SU-DHL-6 (cell line): ENCODE measurements around the gene FAM114A1.

Experiments
- H2AFZ ChIP-seq: fragments of 200-600 bp; sonication (generic); 2 replicates; pipeline ENCODE4 v1.6.1; 2014; ENCODE audit warnings: low read depth, mild to moderate bottlenecking, moderate library complexity, mixed read lengths, antibody characterized with exemption, low read length; ENCODE audit not compliant: severe bottlenecking
- H3F3A ChIP-seq: fragments of 200-600 bp; shearing (Covaris generic); 2 replicates; pipeline ENCODE4 v1.6.0; 2016; ENCODE audit warnings: antibody characterized with exemption, mild to moderate bottlenecking; ENCODE audit not compliant: insufficient read depth
- H3K27ac ChIP-seq: fragments of 200-600 bp; sonication (generic); 2 replicates; pipeline ENCODE4 v1.5.1; 2016; ENCODE audit warnings: low read depth, mild to moderate bottlenecking, low read length, moderate library complexity, mixed read lengths
- H3K27me3 ChIP-seq: fragments of 200-600 bp; sonication (generic), shearing (Covaris generic); 2 replicates; pipeline ENCODE4 v1.6.0; 2014; ENCODE audit warnings: mild to moderate bottlenecking, low read length
- H3K36me3 ChIP-seq: fragments of 200-600 bp; sonication (generic); 2 replicates; pipeline ENCODE4 v1.6.1; 2014; ENCODE audit warnings: mild to moderate bottlenecking, low read length, mixed read lengths
- H3K4me2 ChIP-seq: fragments of 300-600, 200-600 bp; shearing (Covaris generic), sonication (generic); 2 replicates; pipeline ENCODE4 v1.6.0; 2014; ENCODE audit warnings: low read length, low read depth, mild to moderate bottlenecking; ENCODE audit not compliant: poor library complexity, severe bottlenecking
- H3K4me3 ChIP-seq: fragments of 200-600 bp; sonication (generic); 2 replicates; pipeline ENCODE4 v1.5.1; 2014; ENCODE audit warnings: antibody characterized with exemption, low read length, mild to moderate bottlenecking, mixed read lengths; ENCODE audit not compliant: insufficient read depth, poor library complexity, severe bottlenecking
- H3K79me2 ChIP-seq: fragments of 200-600 bp; sonication (generic); 2 replicates; pipeline ENCODE4 v1.6.1; 2014; ENCODE audit warnings: mild to moderate bottlenecking, low read length, moderate library complexity; ENCODE audit not compliant: insufficient read depth
- H3K9ac ChIP-seq: fragments of 200-600 bp; sonication (generic); 2 replicates; pipeline ENCODE4 v1.7.0; 2014; ENCODE audit warnings: mild to moderate bottlenecking, low read length
- H3K9me2 ChIP-seq: fragments of 200-600 bp; sonication (generic); replicated peaks from 2 replicates; pipeline ENCODE4 v1.6.1; 2014; ENCODE audit warnings: low read length; ENCODE audit not compliant: insufficient read depth
- H3K9me3 ChIP-seq: fragments of 200-600 bp; sonication (generic); 2 replicates; pipeline ENCODE4 v1.6.1; 2014; ENCODE audit warnings: low read length, mixed read lengths; ENCODE audit not compliant: insufficient read depth
- H4K20me1 ChIP-seq: fragments of 200-600 bp; sonication (generic); 2 replicates; pipeline ENCODE4 v1.6.1; 2014; ENCODE audit warnings: low read depth, mild to moderate bottlenecking, antibody characterized with exemption, low read length, moderate library complexity, mixed read lengths
- EZH2phosphoT487 ChIP-seq: fragments of 200-600 bp; sonication (generic), shearing (Covaris generic); conservative IDR thresholded peaks from 2 replicates; pipeline ENCODE4 v1.6.1; 2018; ENCODE audit warnings: mild to moderate bottlenecking, antibody characterized with exemption, low read length, moderate library complexity, mixed read lengths
- TF ChIP-seq, protein P1 (sequence below): fragments of 200-600 bp; sonication (generic); IDR thresholded peaks from one replicate; pipeline ENCODE4 v1.5.1; 2017; ENCODE audit warnings: antibody characterized with exemption, mild to moderate bottlenecking, low read length, moderate library complexity; ENCODE audit not compliant: insufficient read depth, poor library complexity, severe bottlenecking

FAM114A1 gene

GRCh38 chr4:38832624-38833528 is 34.7 kb upstream of the FAM114A1 start:
- Histone ChIP-seq H3K9ac (no peak overlapping the region), H4K20me1 (no peaks in the 10 kb centered on the region), H3K9me2 (no peaks in the 10 kb centered on the region), H3K4me2 (no peak overlapping the region), H3K27me3 (no peaks in the 10 kb centered on the region), H3K4me3 (no peak overlapping the region), H3K9me3 (no peaks in the 10 kb centered on the region), H3K79me2 (peaks cover 96% of the 10 kb centered on the region), H3K27ac (no peak overlapping the region), H3K36me3 (peaks cover 53% of the 10 kb centered on the region), H2AFZ (no peak overlapping the region), H3F3A (0 out of 2 replicates have a peak, but pooled peaks cover 3% of the 10 kb centered on the region)
- TF ChIP-seq, protein P1, sequence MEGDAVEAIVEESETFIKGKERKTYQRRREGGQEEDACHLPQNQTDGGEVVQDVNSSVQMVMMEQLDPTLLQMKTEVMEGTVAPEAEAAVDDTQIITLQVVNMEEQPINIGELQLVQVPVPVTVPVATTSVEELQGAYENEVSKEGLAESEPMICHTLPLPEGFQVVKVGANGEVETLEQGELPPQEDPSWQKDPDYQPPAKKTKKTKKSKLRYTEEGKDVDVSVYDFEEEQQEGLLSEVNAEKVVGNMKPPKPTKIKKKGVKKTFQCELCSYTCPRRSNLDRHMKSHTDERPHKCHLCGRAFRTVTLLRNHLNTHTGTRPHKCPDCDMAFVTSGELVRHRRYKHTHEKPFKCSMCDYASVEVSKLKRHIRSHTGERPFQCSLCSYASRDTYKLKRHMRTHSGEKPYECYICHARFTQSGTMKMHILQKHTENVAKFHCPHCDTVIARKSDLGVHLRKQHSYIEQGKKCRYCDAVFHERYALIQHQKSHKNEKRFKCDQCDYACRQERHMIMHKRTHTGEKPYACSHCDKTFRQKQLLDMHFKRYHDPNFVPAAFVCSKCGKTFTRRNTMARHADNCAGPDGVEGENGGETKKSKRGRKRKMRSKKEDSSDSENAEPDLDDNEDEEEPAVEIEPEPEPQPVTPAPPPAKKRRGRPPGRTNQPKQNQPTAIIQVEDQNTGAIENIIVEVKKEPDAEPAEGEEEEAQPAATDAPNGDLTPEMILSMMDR: peak; percentile 33
- no peak for TF ChIP-seq EZH2phosphoT487

GRCh38 chr4:38834570-38834969 is 33.0 kb upstream of the FAM114A1 start:
- Histone ChIP-seq H3K9me3 (no peaks in the 10 kb centered on the region), H3K27ac (no peak overlapping the region), H3K27me3 (no peaks in the 10 kb centered on the region), H3K79me2 (peaks cover 94% of the 10 kb centered on the region), H4K20me1 (no peaks in the 10 kb centered on the region), H3K4me3 (no peak overlapping the region), H3K9ac (no peak overlapping the region), H3F3A (0 out of 2 replicates have a peak, but pooled peaks cover 3% of the 10 kb centered on the region), H3K4me2 (no peak overlapping the region), H3K9me2 (no peaks in the 10 kb centered on the region), H3K36me3 (peaks cover 42% of the 10 kb centered on the region), H2AFZ (no peak overlapping the region)
- TF ChIP-seq, protein P1: no peak
- no peak for TF ChIP-seq EZH2phosphoT487

GRCh38 chr4:38837334-38837733 is 30.3 kb upstream of the FAM114A1 start:
- no peaks in the 10 kb centered on the region for H4K20me1 ChIP-seq
- H3K9me3 ChIP-seq: no peaks in the 10 kb centered on the region
- no peak overlapping the region for H2AFZ ChIP-seq
- TF ChIP-seq, protein P1: no peak
- no peak for TF ChIP-seq EZH2phosphoT487
- H3K9me2 ChIP-seq: no peaks in the 10 kb centered on the region
- no peak overlapping the region for H3K9ac ChIP-seq
- peaks cover 93% of the 10 kb centered on the region for H3K79me2 ChIP-seq
- no peak overlapping the region for H3K27ac ChIP-seq
- H3F3A ChIP-seq: no peaks in the 10 kb centered on the region
- no peak overlapping the region for H3K4me2 ChIP-seq
- H3K4me3 ChIP-seq: no peak overlapping the region
- H3K36me3 ChIP-seq: peaks cover 40% of the 10 kb centered on the region
- no peaks in the 10 kb centered on the region for H3K27me3 ChIP-seq
